Keratinocyte (primary cell): ENCODE results near the gene DNAJC17.

ENCODE experiments used
- CTCF ChIP-seq, 3 experiments: IDR thresholded peaks in 1 of 3; conservative IDR thresholded peaks in 1 of 3; optimal IDR thresholded peaks in 1 of 3; 2 replicates in 2 of 3; 3 replicates in 1 of 3; pipeline versions ENCODE3 to v1.5.1; 2011; ENCODE audit warnings: low read length in 3 of 3, mild to moderate bottlenecking in 3 of 3, moderate library complexity in 2 of 3, control low read depth in 1 of 3, inconsistent platforms in 1 of 3; ENCODE audit not compliant: insufficient read depth in 2 of 3; ENCODE audit errors: extremely low read depth in 1 of 3
- EZH2 ChIP-seq: IDR thresholded peaks from one replicate; pipeline ENCODE4 v1.6.1; 2012; ENCODE audit warnings: inconsistent platforms, mild to moderate bottlenecking, low read length, moderate library complexity

DNA sequence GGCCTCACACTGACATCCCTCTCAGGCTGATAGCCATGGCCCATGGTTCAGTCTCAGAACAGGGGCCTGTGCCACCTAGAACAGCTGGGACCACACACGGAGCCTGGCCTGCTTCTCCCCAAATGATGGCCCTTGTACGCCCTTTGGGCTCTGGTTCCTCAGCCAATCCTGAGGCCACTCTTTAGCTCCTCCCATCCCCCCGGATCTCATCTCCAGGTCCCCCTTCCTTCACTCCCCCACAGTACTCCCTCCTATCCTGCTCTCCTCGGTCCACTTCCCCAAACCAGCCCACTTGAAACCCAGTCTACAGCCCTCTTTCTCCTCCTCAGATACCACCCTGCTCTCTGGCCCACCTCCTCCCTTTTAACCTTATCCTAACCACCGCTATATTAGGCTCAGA lies 18.2 kb downstream of the DNAJC17 start:
- TF ChIP-seq EZH2 = no peak
- no peak for TF ChIP-seq CTCF (optimal IDR thresholded peaks at IDR 0.05 in 1 of 3, IDR thresholded peaks at IDR 0.05 in 1 of 3, conservative IDR thresholded peaks at IDR 0.05 in 1 of 3; ENCODE audit: extremely low read depth in 1 of 3, insufficient read depth in 2 of 3, low read length in 3 of 3)
